GM18505 (cell line): ENCODE measurements around the gene ACRBP.

Source experiments
- ATAC-seq: cut with Tn5 transposase; IDR thresholded peaks from one replicate; pipeline ENCODE4 v1.9.1; 2021; ENCODE audit not compliant: unreplicated experiment
- POLR2A ChIP-seq: IDR thresholded peaks from 4 replicates; pipeline ENCODE4 v1.6.1; 2011; ENCODE audit warnings: borderline replicate concordance; ENCODE audit not compliant: insufficient read depth, insufficient read length; ENCODE audit errors: extremely low read depth

Gene ACRBP

GRCh38 chr12:6647083-6647604, at the start of gene ACRBP:
TSS of gene ACRBP (minus strand) at chr12:6647432. CDS start at chr12:6647366, 66 bp downstream.
- no peak for ATAC-seq

GRCh38 chr12:6695313-6696045, 48.2 kb upstream of the ACRBP start:
- ATAC-seq, result no peak
- no peak for TF ChIP-seq POLR2A

More at GRCh38 chr12:6647083-6647604, at the start of gene ACRBP:
- peak; percentile 73 for TF ChIP-seq POLR2A

- no peak for ATAC-seq
- TF ChIP-seq POLR2A, result no peak
Observed at GRCh38 chr12:6694701-6695100, 47.5 kb upstream of the ACRBP start.

- TF ChIP-seq POLR2A, result no peak
Observed at GRCh38 chr12:6693832-6694355, 46.7 kb upstream of the ACRBP start.

GRCh38 chr12:6692888-6693287, 45.7 kb upstream of the ACRBP start:
- ATAC-seq, result no peak
- TF ChIP-seq POLR2A, result no peak

More at GRCh38 chr12:6693832-6694355, 46.7 kb upstream of the ACRBP start:
- no peak for ATAC-seq

GRCh38 chr12:6691473-6691872, 44.2 kb upstream of the ACRBP start:
- ATAC-seq, result no peak
- no peak for TF ChIP-seq POLR2A

- ATAC-seq, result peak; percentile 72
- TF ChIP-seq POLR2A, result peak; percentile 89
Observed at GRCh38 chr12:6688999-6689882, 42.0 kb upstream of the ACRBP start, which contains the start of gene ZNF384. TSS of gene ZNF384 (minus strand) at chr12:6689375. CDS start at chr12:6679520, 9,855 bp downstream.

GRCh38 chr12:6688543-6688998, 41.3 kb upstream of the ACRBP start:
- no peak for TF ChIP-seq POLR2A
- ATAC-seq, result peak; percentile 3

GRCh38 chr12:6685814-6686213, 38.6 kb upstream of the ACRBP start:
- no peak for ATAC-seq
- TF ChIP-seq POLR2A, result no peak

- no peak for TF ChIP-seq POLR2A
- ATAC-seq, result no peak
Observed at GRCh38 chr12:6684609-6685008, 37.4 kb upstream of the ACRBP start.

- no peak for ATAC-seq
- no peak for TF ChIP-seq POLR2A
Observed at GRCh38 chr12:6676962-6677361, 29.7 kb upstream of the ACRBP start.

GRCh38 chr12:6672143-6672542, 24.9 kb upstream of the ACRBP start:
- no peak for TF ChIP-seq POLR2A
- ATAC-seq, result no peak
